HG03025 (cell line): ENCODE results near the gene LCN1.

Experiments
- ATAC-seq: cut with Tn5 transposase; IDR thresholded peaks from one replicate; pipeline ENCODE4 v1.9.1; 2021; ENCODE audit warnings: mild to moderate bottlenecking, moderate library complexity; ENCODE audit not compliant: unreplicated experiment, low FRiP score

Gene LCN1

DNA sequence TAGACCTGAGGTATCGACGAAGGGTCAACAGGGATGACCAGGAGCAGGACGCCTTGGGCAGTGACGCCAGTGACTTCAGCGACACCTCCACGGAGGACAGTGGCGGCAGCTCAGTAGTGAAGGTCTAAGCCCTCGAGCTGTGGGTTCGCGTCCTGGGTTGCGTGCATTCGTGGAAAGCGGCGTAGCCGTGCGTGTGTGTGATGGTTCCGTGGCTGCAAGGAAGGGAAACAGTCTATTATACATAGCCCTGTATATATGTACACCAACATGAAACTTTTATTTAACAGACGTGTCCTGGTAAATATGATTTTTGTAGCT is 33.3 kb upstream of the LCN1 start:
- no peak for ATAC-seq

DNA sequence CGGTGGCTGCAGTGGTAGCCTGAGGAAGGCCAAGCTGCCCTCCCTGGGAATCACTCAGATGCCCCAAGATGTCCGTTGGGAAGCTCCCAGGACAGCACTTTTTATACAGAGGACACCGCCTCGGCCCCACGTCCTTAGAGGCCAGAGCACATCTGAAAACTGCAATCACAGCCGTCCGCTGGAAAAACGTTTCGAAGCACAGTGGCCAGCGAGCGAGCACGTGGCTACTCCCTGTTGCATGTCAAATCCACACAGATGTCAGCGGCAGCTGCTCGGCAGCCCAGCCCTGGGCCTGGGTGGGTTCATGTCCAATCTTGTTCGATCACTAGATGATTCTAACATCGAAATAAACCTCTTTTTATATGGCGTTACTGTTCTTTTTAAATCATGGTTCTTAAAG is 32.7 kb upstream of the LCN1 start:
- ATAC-seq = no peak

DNA sequence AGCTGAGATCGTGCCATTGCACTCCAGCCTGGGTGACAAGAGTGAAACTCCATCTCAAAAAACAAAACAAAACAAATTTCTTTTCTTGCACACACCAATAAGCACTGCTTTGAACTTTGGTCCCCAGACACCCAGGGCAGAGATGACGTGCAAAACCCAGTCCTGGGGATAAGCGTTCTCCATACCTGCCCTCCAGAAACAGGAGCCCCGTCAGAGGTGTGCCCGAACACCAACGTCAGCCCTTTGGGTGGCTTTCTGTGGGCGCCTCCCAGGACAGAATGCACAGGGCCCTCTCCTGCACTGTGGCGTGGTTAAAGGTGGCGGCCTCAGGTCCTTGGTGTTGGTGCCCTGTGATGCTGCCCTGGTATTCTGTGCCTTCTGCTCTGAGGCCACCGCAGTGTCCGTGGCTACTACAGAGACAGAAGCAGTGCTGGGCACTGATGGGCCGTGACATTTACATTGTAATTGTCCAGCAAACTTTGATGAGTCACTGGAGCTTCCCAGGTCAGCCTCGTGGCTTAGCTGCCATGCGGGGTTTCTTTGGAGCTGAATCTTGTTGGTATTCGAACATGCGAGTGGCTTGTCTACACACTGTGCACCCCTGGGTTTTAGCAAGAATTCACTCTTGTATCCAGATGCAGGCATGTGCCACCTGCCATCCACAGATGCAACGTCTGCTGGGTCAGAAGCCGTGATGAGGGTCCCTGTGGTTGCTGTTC is 31.9 kb upstream of the LCN1 start:
- no peak for ATAC-seq

DNA sequence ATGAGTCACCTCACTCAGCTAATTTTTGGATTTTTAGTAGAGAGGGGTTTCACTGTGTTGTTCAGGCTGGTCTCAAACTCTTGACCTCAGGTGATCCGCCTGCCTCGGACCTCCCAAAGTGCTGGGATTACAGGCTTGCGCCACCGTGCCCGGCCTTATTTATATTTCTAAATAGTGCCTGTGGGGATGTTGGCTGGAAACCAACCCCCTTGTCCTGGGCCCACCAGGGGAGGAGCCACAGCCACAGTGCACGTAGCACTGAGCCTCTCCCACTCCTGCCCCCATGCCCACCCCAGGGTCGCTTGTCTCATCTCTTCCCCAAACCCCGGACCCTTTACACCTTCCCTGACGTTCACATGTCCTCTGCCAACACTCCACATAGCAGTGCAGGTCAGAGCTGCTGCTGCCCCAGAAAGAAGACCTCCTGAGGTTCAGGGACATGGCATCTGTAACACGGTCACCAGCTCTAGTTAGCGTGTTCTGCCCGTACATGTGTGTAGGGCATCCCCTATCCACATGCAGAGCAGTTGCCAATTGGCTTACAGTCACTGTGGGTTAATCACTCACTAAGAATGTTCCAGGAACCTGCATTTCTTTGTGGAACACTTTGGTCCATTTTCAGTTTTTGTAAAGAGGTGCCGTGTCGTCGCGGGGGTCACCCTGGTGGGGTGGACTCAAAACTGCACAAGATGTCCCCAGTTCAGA is 30.9 kb upstream of the LCN1 start:
- ATAC-seq = no peak

DNA sequence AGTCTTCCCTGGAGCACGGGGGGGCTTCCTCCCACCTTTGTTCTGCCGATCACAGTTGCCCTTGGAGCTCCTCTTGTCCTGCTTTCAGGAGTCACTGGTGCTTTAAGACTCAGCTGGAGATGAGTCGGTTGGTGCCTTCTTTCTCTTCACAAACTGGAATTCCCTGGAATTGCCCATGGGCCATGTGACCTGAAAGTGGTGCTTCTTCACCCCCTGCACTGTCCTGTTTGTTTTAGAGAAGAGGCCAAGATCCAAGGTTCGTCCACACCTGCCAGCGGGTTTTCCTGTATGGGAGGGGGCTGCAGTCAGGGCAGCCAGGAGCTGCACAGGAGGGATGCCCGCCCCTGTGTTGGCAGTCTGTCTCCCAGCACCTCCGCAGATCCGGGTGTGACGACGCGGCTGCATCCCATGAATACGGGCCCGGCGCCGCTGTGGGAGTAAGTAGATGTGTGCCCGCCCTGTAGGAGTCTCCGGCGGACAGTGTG is 30.2 kb upstream of the LCN1 start:
- no peak for ATAC-seq

DNA sequence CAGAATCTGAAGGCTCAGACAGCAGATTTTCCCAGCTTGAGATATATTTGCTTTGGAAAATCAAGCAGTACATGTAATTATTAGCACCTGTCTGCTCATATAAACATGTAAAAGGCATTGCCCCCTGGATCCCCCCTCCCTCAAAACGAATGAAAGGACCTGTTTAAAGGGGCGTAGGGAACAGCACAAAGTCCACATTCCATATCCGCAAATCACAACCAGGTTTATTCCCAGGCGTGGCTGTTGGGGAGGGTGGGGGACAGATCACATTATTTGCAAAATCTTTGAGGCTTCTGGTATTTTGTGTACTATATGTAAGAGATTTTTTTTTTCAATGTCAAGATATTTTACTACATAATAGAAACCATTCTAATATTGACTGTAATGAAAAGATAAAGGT is 29.5 kb upstream of the LCN1 start:
- no peak for ATAC-seq

DNA sequence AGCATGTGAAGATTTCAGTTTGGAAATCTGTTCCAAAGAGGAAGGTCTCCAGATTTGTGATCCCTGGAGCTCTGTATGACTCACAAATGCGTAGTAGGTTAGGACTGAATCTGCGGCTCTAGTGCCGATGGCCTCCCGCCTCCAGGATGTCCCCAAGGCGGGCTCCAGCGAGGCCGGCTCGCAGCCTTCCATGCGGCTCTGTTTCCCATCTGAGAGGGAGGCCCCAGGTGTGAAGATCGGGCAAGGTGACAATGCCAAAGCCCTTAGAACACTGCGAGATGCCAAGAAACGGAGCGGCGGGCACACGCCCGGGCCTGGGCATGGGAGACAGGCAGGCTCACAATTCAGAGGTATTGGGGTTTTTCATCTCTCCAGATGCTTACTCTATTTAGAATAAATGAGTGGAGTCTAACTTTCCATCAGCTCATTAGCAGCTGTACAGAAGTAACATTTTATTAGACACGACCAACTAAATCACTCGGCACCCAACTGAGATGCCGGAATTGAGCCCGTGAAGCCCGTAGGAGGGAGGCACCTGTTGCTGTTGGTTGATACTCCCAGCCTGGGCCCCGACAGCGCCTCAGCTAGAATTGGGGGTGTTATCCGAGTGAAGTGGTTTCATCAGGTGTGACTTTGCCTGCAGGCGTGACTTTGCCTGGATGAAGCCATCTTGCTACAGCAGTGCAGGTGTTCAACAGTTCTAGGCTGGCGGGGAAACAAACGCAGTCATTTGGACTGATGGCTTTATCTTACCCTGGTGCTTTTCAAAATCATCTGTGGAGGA is 28.2 kb upstream of the LCN1 start:
- ATAC-seq = no peak

DNA sequence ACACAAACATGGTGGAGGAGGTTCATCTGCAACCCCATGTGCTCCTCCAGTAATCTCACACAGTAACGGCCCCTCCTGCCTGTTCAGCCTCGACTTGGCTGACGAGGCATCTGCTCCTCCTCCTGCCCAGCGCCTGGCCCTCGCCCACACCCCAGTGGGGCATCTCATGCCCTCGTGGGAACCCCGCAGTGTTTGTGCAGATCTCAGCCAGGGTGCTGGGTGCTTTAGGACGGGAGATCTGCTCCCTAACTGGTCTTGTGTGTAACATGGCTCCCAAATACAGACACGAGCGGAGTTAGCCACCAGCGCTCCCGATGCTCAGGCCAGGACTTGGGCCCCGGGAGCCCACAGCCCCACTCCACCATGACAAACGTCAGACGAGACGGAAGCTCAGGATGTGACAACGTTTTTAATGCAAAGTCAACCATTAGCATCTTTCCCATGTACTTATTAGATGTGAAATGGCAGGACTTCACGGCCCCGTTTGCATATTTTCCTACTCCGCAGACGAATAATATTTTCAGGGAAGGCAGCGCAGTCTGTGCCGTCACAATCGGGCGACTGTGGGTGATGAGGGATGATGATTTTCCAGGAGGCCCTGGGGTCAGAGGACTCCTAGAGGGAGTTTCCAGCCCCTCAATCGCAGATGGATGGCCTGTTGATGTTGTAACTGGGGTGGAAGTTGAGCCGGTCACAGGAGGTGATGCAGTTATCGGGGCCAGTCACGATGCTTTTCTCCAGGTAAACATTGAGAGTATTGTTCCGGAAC is 26.3 kb upstream of the LCN1 start:
- ATAC-seq = no peak

DNA sequence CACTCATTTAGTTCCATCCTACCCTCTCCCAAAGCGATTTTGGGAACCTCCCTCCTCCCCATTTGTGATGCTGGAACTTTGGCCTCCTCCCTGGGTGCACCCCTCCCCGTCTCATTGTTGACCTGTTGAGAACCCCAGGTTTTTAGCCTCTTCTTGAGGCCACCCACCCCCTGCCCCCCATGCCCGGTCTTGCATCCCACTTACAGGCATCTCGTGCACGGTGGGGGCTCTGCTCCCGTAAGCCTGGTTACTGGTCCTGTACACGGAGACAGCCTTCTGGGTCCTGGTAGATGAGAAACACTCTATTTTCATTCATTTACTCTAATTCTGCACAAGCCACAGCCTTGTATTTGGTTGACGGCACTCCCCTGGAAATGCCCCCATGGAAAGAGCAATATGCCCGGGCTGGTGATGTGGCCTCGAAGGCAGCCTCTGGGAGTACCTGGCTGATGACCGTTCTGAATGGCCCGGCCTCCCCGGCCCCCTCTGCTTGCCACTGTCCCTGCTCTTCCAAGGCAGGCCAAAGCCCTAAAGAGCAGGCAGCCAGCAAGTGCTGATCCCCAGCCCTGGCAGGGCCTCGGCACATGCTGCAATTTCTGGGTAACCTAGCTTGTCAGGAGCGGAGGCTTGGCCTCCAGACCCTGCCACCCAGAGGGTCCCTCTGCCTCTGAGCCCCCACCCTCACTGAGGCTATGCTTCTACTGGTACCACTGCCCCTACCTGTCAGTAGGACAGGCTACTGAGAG is 22.7 kb upstream of the LCN1 start:
- no peak for ATAC-seq

DNA sequence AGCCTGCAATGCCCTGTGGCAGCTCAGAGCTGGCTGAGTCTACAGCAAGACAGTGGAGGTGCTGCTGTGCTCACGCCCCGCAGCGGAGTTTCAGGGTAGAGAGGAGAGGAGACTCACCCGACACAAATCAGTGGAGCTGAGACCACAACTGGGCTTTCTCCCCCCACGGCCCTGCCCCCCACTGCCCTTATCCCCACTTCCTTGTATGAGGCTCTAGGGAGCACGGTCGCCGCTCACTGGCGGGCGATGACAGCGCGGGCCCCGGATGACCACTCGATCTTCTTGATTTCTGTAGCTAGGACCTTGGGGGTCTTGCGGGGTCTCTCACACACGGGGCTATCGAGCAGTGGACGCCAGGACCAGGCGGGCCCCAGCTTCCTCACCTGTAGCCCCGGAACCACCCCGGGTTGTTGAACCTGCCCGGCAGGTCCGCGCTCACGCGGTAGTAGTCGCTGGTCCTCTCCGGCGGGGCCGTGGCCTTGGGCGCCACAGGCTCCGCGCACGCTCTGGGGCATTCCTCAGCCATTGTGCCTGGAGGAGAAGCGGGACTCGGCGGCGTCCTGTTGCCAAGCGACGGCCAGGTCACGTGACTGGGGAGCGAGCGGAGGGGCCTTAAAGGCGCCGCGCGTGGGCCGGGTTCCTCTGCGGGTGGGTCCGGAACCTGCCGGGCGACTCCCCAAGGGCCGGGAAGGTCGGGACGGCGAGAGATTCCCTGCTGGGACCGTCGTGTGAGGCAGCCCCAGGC is 21.7 kb upstream of the LCN1 start:
- no peak for ATAC-seq

DNA sequence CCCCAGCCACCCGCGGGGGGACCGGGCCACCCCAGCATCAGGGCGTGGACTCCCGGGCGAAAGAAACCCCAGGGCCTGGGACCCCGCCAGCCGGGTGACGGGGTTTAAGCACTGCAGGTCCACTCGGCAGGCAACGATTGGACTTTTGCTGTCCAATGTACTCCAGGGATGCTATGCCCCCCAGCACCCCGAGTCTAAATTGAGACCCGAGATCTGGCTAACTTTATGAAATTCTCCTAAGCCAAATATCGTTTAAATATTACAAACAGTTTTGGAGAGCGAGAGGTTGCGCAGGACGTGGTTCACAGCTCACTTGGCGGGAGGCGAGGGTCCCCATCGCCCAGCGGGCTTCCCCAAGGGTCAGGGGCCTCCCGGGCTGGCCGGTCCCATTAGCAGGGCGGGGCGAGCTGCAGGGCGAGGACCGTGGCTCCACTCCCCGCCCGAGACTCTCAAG is 21.1 kb upstream of the LCN1 start:
- no peak for ATAC-seq

DNA sequence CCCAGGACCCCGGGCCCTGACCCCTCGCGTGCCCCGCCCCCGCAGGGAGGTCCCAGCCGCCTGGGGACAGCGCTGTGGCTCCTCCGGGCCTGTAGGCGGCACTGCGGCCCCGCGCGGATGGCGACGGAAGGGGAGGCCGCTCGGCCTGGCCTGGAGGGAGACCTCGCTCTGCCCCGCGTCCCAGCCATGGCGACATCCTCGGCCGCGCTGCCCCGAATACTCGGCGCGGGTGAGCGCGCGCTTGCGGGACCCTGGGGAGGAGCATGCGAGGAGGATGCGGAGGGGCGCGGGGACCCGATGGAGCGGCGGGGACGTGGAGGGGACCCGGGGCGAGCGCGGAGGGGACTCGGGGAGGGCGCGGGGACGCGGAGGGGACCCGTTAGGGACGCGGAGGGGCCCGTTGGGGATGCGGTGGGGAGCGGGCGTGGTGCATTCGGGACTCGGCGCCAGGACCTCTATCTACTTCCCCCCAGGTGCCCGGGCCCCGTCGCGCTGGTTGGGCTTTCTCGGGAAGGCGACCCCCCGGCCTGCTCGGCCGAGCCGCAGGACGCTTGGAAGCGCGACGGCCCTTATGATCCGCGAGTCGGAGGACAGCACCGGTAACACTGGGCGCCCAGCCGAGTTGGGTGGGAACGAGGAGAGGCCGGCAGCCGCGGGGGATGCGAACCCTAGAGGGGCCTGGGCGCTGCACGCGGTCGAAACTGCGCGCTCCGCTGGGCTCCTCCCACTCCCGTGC is 20.5 kb upstream of the LCN1 start, which contains the start of gene MRPS2:
TSS of gene MRPS2 (plus strand) at position 158 of the 736 bp plus-strand sequence. CDS start at position 187, 29 bp downstream.
- ATAC-seq = peak; percentile 68

DNA sequence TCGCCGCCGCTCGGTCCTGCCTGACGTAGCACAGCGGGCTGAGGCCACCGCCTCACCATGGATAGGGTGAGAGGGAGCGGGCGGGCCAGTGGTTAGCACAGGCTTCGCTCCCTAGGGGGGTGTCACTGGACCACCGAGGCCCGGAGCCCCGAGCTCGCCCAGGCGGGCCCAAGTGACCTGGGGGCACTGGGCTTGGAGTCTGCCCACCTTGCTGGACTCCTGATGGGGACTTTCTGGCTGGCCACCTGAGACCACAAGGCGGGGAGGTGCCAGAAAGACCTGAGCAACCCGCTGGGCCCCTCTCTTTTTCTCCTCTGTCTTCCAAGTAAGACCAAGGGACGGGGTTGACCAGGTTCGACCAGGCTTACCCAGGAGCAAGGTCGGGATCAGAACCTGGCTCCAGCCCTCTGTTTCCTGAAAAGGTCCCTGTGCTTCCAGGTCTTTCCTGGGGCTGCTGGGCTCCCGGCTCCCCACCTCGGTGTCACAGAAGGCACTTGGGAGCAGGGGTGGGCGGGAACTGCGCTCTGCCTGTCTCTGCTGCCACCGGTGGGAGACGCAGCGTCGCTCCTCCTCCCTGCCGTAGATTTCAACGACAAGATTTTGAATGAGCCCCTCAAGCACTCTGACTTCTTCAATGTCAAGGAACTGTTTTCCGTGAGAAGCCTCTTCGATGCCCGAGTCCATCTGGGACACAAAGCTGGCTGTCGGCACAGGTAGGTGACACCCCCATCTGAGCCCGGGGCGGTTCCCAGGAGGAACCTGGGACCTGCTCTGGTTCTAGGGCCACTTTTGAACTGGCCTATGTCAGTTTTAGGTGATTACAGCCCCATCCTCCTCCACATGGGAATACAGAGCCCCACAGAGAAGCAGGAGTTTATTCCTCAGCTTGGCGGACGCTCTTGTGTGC is 19.7 kb upstream of the LCN1 start:
- ATAC-seq = no peak

DNA sequence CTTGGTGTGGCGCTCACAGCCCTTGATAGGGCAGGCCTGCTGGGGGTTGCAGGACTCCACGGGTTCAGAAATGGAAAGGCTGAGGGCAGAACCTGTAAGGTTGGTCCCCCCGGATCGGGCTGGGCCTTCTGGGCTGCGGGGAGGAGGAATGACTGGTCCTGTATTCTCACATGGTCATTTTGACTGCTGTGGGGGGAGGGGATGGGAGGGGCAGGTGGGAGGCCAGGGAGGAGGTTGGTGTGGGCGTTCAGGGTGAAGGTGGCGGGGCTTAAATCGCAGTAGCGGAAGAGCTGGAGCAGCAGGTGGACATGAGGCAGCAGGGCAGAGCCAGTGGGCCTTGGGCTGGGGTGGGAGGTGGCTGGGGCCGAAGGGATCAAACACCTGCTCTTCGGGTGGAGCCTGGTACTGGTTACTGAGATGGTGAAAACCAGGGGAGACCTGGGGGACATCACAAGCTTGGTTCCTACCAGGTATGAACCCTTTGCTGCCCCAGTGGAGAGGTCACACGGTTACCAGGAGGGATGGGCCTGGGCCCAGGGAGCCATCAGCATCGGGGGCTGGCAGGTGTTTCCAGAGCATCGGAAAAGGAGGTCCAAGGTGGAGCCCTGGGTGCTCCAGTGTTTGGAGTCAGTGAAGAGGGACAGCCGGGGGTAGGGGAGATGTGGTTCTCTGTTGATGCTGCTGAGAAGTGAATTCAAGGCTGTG is 18.9 kb upstream of the LCN1 start:
- ATAC-seq = no peak

DNA sequence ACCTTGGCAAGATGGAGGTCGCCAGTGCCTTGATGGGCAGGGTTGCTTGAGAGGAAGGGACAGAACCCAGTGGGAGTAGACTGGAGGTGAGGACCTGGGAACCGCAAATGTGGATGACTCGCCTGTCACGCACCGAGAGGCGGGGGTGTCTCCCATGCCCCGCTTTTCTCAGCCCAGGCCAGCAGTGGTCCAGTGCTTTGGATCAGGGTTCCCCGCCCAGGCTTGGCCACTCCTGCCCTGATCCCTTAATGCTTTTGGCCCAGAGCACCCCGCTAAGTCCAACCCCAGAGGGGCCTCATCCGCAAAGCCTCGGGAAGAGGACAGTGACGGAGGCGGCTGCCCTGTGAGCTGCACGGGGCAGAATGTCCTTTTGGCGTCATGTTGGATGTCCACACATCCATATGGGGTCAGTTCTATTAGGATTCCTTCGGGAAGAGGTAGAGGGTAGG is 18.3 kb upstream of the LCN1 start:
- ATAC-seq = no peak

DNA sequence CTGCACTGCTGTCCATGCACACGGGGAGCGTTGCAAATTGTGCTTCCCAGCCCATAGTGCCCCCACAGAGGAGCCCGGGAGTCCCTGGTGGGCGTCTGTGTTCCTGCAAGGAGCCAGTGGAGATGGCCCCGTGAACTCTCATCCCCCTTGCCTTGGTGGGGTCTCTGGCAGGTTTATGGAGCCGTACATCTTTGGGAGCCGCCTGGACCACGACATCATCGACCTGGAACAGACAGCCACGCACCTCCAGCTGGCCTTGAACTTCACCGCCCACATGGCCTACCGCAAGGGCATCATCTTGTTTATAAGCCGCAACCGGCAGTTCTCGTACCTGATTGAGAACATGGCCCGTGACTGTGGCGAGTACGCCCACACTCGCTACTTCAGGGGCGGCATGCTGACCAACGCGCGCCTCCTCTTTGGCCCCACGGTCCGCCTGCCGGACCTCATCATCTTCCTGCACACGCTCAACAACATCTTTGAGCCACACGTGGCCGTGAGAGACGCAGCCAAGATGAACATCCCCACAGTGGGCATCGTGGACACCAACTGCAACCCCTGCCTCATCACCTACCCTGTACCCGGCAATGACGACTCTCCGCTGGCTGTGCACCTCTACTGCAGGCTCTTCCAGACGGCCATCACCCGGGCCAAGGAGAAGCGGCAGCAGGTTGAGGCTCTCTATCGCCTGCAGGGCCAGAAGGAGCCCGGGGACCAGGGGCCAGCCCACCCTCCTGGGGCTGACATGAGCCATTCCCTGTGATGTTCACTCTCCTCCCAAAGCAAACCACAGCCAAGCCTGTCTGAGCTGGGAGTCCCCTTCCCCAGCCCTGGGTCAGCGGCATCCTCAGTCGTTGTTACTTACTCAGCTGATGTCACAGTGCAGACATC is 17.6 kb upstream of the LCN1 start:
- no peak for ATAC-seq
